HG03469 (cell line): ENCODE data around the gene SCEL.

Source experiments
- ATAC-seq: cut with Tn5 transposase; IDR thresholded peaks from one replicate; pipeline ENCODE4 v1.9.1; 2021; ENCODE audit warnings: mild to moderate bottlenecking, moderate library complexity, moderate number of reproducible peaks; ENCODE audit not compliant: unreplicated experiment

SCEL gene

GRCh38 chr13:77548594-77548993 lies 13.1 kb downstream of the SCEL start:
- no peak for ATAC-seq

GRCh38 chr13:77554069-77554468 lies 18.6 kb downstream of the SCEL start:
- ATAC-seq = no peak

- no peak for ATAC-seq
These were observed 19.7 kb downstream of the SCEL start for GRCh38 chr13:77555246-77555645.

- ATAC-seq = no peak
These were observed 22.5 kb downstream of the SCEL start for GRCh38 chr13:77558016-77558415.

GRCh38 chr13:77563111-77563510 lies 27.6 kb downstream of the SCEL start:
- ATAC-seq = no peak

- ATAC-seq = peak; percentile 57
These were observed 30.1 kb downstream of the SCEL start for GRCh38 chr13:77565635-77566034.

GRCh38 chr13:77571956-77572355 lies 36.5 kb downstream of the SCEL start:
- no peak for ATAC-seq

- ATAC-seq = no peak
These were observed 38.6 kb downstream of the SCEL start for GRCh38 chr13:77574096-77574495.

- no peak for ATAC-seq
These were observed 44.5 kb downstream of the SCEL start for GRCh38 chr13:77579959-77580358.

GRCh38 chr13:77580748-77581147 lies 45.2 kb downstream of the SCEL start:
- ATAC-seq = no peak

GRCh38 chr13:77583581-77583980 lies 48.1 kb downstream of the SCEL start:
- no peak for ATAC-seq

GRCh38 chr13:77584106-77584505 lies 48.6 kb downstream of the SCEL start:
- no peak for ATAC-seq

- ATAC-seq = no peak
These were observed 59.8 kb downstream of the SCEL start for GRCh38 chr13:77595166-77595810.

GRCh38 chr13:77596777-77597176 lies 61.3 kb downstream of the SCEL start:
- ATAC-seq = no peak

- no peak for ATAC-seq
These were observed 63.8 kb downstream of the SCEL start for GRCh38 chr13:77599351-77599750.

GRCh38 chr13:77600701-77601100 lies 65.2 kb downstream of the SCEL start:
- ATAC-seq = no peak

- ATAC-seq = no peak
These were observed 75.6 kb downstream of the SCEL start for GRCh38 chr13:77611068-77611467.

GRCh38 chr13:77616027-77616426 lies 80.5 kb downstream of the SCEL start:
- ATAC-seq = no peak

- ATAC-seq = no peak
These were observed 84.1 kb downstream of the SCEL start for GRCh38 chr13:77619655-77620054.

GRCh38 chr13:77620138-77620537 lies 84.6 kb downstream of the SCEL start:
- ATAC-seq = no peak

GRCh38 chr13:77623806-77624205 lies 88.3 kb downstream of the SCEL start:
- ATAC-seq = no peak

GRCh38 chr13:77628170-77628569 lies 92.7 kb downstream of the SCEL start:
- ATAC-seq = no peak

- ATAC-seq = no peak
These were observed 102.1 kb downstream of the SCEL start for GRCh38 chr13:77637588-77637987.
